GM23248 (cell line): ENCODE results near the gene KHSRP.

Experiments used
- EZH2 ChIP-seq: fragments of 200-600 bp; sonication (generic); IDR thresholded peaks from 2 replicates; pipeline ENCODE4 v1.6.1; 2018; ENCODE audit warnings: antibody characterized with exemption, mild to moderate bottlenecking; ENCODE audit not compliant: insufficient read depth, poor library complexity, severe bottlenecking
- EZH2phosphoT487 ChIP-seq: fragments of 200-600 bp; sonication (generic); IDR thresholded peaks from 2 replicates; pipeline ENCODE4 v1.6.1; 2018; ENCODE audit warnings: antibody characterized with exemption, moderate library complexity, mild to moderate bottlenecking, low read depth; ENCODE audit not compliant: insufficient read depth

- TF ChIP-seq EZH2 (no peak), EZH2phosphoT487 (no peak)
These were observed 34.2 kb upstream of the KHSRP start for GRCh38 chr19:6458695-6459261.
